ENCODE data around the gene NIN.

The NIN gene

DNA sequence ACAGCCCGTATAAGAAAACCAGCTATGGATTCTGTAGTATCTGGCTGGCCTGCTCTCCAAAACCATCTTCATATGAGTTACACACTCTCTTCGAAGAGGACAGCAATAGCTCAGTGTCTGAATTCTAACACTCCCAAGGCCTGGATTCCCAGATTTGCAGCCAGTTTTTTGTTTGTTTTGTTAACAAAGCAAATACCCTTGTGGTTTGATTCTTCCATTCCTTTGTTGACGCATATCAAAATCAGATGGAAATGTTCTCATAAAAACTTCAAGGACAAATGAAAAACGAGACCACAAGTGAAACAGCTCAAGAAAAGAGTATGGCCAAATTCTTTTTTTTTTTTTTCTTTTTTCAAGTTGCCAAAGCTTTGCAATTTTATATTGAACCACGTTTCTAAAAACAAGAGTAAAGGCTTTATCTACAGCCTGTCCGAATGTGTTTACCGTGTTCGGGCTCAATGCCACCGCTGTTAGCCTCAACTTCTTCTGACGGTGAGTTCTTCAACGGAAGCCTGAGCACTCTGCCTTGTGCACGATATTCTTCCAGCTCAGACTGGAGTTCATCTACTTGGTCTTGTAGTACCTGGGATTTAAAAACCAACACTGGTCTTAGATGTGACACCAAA lies 67.5 kb downstream of the NIN start:
- DNase-seq (ENCODE audit: low spot score): no peak

DNA sequence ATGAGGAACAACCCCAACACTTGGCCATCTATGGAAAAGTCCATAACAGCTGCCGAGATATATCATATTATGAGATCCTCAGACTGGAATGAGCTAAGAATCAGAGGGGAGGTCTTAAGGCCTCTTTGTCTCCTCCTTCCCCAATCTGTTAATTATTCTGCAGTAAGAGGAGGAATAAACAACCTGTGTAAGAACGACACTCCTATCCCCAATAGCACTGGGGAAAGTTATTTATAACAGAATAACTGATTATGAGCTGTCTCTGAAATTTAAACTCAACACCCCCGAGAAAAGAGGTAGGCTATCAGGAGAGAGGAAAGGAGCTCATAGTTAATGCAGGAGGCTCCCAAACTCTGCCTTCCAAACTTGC lies 68.0 kb downstream of the NIN start:
- no peak for DNase-seq (ENCODE audit: low spot score)

DNA sequence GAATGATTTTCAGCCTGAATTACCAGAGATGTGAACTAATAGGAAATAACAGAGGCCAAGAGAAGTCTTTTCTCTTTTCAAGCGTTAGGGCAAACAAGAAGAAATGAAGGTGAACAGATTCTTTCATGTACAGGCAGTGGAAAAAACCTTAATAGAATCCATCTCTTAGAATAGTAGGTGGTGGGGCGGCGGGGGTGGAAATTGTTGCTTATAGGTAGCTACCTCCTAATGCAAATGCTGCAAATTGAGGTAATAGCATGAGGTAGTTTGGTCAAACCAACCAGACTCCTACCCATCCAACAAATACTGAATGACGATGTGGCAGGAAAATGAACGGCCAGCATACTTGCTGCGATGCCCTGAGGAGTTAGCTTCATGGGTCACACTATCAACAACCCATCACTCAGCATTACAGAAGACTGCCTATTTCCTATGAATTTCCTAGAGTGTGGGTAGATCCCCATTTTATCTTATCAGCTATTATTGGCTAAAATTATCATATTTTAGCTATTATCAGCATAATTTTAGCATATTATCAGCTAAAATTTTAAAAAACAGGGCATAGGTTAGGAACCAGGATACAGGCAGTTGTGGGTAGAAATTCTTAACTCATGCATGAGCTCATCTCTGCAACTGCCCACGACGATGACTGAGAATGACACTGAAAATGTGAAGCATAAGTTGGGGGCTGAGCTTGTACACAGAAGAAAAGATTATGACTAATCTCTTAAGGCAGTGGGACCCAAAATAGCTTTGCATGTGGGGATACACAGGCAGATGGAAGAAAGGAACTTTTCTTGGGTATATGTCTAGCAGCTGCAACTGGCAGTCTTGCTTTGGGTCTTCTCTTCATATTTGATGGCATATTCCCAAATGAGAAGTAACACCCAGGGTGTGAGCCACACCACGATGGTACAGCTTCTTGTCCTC lies 68.7 kb downstream of the NIN start:
- DNase-seq (ENCODE audit: low spot score): no peak

GRCh38 chr14:50759800-50760543 lies 71.0 kb downstream of the NIN start:
- DNase-seq (ENCODE audit: low spot score): no peak

DNA sequence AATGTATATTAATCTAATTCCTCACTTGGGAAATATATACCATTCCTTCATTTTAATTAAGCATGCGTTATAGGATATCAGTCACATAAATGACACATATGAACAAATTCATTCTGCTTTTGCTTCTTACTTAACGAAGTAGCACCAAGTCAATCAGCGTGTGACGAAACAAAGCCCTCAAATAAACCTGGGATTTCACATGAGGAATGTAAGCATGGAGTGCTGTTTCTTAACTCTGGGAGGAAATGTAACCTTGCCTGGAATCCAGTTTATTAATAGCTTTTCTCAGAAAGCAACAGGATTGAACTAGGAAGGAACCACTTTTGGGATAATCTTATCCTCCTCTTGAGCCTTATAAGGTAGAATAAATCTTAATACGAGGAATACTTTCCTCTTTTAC lies 72.0 kb downstream of the NIN start:
- no peak for DNase-seq (ENCODE audit: low spot score)

DNA sequence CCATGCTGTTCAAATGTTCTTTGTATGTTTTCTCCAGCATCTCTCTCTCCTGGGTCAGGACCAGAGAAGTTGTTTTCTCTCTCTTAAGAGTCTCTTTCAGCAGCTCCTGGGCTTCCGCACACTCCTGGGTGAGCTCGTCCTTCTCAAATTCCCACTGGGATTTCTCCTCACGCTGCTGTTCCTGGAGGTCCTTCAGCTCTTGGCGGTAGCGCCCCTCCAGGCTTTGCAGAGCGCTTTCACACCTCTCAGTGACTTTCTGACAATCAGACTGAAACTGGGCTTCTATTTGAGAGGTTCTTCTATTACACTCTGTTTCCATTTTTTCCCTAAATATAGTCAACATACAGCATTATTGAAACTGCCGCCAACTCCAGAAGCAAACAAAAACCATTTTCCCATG lies 72.7 kb downstream of the NIN start:
- no peak for DNase-seq (ENCODE audit: low spot score)

- no peak for DNase-seq (ENCODE audit: low spot score)
Measured at GRCh38 chr14:50757702-50758101, 73.3 kb downstream of the NIN start.

DNA sequence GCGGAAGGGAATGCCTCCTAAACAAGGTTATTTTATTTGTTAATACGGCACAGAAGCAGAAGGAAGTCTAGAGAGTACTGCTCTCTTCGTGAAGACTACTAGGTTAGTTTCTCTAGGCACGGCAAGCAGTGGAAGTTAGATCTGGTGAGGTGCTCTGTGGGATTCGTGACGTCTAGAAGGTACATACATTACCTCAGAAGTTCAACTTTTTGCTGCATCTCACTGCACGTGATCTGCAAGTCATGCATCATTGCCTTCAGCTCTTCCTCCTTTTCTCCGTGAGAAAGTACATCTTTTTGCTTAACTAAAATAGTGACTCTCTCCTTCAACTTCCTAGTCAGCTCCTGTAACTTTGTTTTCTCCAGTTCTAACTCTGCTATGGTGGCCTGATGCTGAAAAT lies 74.7 kb downstream of the NIN start:
- no peak for DNase-seq (ENCODE audit: low spot score)

- no peak for DNase-seq (ENCODE audit: low spot score)
Measured at GRCh38 chr14:50750323-50750722, 80.6 kb downstream of the NIN start.

- no peak for DNase-seq (ENCODE audit: low spot score)
Measured at GRCh38 chr14:50745401-50746058, 85.4 kb downstream of the NIN start.

DNA sequence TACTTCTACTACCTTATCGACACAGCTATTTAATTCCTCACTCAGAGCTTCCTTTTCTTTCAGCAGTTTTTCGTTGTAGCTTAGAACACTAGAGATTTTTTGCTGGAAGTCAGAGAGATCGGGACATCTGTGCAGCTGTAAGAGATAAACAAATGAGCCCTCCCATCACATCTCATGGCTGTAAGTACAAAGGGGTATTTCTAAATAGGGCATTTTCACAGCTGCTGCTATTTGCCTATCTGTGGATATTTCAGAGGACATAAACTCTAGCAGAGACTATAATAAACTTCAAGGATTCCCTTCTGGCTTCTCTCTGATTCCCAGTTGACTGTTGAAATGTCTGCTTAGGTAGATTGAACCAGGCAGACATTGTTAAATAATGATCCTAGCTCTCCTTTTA lies 86.7 kb downstream of the NIN start:
- no peak for DNase-seq (ENCODE audit: low spot score)

DNA sequence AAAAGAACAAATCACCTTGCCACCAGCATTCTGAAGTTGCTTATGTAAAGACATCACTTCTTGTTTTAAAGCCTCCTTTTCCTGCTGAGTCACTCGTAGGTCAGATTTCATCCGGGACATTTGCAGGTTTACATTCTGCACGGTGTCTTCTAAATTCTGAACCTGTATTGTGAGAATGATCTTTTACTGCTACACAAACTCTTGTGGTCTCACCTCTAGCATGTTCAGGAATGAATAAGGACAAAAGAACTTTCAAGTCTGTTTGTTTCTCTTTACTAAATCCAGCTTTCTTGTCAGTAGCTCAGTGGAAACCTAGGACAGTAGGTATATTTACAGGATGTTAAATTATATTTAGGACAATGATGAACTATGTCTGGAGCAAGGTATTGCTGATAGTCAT lies 89.4 kb downstream of the NIN start:
- DNase-seq (ENCODE audit: low spot score): no peak

DNA sequence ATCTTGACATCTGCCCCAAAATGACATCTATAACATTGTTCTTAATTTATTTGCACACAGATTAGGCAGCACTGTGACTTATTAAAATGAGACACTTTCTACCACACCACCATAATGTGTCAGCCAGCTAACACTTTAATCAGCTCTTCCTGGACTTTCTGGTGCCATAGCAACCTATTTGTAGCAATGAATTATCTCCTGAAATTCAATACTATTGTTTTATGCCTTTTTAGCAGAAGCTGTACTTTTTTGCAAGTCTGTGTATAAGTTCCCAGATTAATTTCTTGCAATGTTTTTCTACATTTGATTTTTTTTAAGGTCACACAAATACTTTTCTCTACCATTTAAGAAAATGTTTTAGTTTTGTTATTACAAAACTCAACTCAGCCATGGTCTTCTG lies 90.1 kb downstream of the NIN start:
- DNase-seq (ENCODE audit: low spot score): no peak

- no peak for DNase-seq (ENCODE audit: low spot score)
Measured at GRCh38 chr14:50739186-50739585, 91.8 kb downstream of the NIN start.

DNA sequence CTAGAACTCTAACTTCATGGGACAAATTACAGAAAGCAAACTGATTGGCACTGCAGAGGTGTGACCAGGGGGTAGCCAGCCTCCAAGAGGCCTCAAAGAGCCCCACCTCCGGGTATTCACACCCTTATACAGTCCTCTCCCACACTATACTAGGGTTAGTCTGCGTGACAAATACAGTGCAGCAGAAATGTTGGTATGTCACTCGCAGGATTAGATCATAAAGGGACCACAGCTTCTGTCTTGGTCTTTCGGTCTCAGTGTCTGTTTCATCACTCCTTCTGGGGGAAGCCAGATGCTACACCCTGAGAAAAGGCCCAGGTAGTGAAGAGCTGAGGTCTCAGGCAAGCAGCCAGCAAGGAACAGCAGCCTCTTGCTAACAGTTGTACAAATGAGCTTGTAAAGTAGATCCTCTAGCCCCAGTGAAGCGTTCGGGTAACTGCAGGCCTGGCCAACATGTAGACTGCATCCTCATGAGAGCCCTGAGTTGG lies 94.0 kb downstream of the NIN start:
- DNase-seq (ENCODE audit: low spot score): no peak

DNA sequence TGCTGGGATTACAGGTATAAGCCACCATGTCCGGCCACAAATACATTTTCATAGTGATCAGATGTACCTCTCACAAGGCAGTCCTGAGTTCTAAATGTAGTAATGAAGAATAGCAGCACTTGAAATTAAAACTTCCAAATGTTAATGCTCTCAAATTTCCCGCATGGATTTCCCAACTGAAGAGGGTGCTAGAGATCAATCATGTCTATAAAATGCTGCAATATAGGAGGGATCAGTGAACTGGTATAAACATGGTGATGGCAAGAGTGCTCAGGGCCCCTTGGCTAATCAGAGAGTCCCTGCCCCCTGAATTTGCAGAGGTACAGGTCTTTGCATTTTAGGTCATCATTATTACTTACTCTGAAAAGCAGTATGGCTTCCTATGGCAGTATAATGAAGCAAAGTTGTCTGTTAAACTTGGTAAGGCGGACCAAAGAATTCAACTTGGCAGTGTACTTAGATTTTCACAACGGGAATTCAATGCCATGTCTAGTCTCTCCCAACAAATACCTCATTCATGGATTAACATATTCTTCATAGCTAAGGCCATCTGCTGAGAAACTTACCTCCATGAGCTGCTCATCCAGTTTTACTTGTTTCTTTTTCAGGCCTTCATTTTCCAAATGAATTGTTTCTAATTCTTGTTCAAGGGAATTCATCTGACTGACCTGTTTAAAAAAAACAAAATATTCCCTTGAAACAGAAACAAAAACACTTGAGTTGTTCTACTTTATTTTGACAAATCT lies 95.8 kb downstream of the NIN start:
- no peak for DNase-seq (ENCODE audit: low spot score)

- no peak for DNase-seq (ENCODE audit: low spot score)
Measured at GRCh38 chr14:50733494-50733893, 97.5 kb downstream of the NIN start.

GRCh38 chr14:50728836-50729235 lies 102.1 kb downstream of the NIN start:
- no peak for DNase-seq (ENCODE audit: low spot score)

DNA sequence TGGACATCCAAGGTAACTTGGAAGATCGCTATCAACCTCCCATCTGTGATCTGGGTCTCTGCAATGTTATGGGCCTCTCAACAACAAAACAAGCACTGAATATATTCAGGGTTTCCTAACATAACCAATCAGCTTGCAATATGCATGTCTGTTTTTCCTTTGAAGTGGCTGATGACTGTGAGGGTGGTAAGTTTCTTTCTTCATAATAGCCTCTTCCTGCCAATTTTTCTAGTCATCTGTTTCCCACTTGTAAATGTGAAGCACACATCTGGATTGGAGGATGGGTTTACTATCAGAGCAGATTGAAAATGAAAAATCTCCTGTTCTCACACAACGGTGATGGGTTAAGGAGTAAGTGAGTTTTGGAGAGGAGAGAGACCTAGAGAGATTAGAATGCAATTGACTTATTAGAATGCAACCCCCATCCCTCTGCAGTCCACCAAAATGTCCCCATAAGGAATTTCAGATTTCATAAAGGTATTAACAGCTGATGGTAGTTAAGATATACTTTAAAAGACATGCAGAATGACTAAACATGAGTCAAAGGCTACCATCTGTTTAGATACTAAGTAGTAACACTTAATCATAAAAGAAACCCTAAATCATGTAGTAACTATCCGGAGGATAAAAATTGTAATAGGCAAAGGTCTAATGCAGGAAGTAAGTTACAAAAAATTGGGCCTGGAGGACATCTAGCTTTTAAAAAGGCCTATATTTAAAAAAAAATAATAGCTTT lies 104.4 kb downstream of the NIN start:
- no peak for DNase-seq (ENCODE audit: low spot score)

GRCh38 chr14:50725761-50726160 lies 105.2 kb downstream of the NIN start:
- no peak for DNase-seq (ENCODE audit: low spot score)

All from HuH-7.5 (cell line).